ENCODE results near the gene NMT1. TPM values are rescaled to one million over a fixed set of nuclear protein-coding genes. Genes with fewer than 3 reads are reported as not detected.

NMT1 gene
- total RNA-seq: 10 to 100 TPM; 16.1 to 83.8 (median 43.4) TPM

DNA sequence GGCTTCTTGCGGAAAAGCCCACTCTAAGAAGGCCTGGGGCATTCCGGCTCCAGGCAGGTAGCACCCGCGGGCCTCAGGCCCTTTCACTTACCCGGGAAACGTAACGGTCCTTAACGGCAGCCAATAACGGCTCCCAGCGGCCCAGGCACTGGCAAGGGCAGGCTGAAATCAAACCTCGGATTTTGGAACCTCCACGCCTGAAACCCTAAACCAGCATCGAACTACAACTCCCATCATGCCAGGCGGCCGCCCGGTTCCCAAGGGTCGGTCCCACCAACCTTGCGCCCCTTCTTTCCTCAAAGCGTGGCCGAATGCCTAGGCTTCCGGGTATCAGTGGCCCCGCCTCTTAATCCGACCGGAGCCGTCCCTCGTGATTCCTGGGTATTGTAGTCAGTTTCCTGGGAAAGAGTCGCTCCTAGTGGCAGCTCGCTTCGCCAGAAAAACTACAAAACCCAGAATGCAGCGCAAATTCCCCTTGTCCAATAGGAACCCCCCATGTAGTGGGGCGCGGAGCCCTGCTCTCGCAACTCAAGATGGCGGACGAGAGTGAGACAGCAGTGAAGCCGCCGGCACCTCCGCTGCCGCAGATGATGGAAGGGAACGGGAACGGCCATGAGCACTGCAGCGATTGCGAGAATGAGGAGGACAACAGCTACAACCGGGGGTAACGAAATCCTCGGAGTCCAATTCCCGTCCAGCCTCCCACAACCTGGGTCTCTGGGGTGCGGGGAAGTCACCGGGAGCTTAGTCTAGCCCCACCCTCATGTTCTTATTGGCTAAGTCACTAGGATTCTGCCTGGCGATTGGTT is at the start of gene NMT1:
Gene NMT1, plus strand, starts transcription at position 521 of the 809 bp plus-strand sequence. Its CDS starts 13 bp downstream, at position 534.
- Histone ChIP-seq H3K27me3 (no peaks in the 10 kb centered on the region), H3K36me3 (no peaks in the 10 kb centered on the region), H3K9me3 (no peaks in the 10 kb centered on the region), H3K27ac (peak within 1 kb of the TSS; percentile 88 to 96 (median 92)), H3K4me1 (peaks cover 27 to 56% (median 50%) of the 10 kb centered on the region in 4 donors), H3K4me3 (peak within 1 kb of the TSS; percentile 62 to 93 (median 82))
- TF ChIP-seq EP300 (IDR thresholded peaks at IDR 0.05; ENCODE audit: low read depth) (no peak), POLR2AphosphoS5 (IDR thresholded peaks at IDR 0.05) (peak; percentile 85 to 94 (median 91)), POLR2A (IDR thresholded peaks at IDR 0.05) (peak; percentile 82)
- TF ChIP-seq, protein P1, sequence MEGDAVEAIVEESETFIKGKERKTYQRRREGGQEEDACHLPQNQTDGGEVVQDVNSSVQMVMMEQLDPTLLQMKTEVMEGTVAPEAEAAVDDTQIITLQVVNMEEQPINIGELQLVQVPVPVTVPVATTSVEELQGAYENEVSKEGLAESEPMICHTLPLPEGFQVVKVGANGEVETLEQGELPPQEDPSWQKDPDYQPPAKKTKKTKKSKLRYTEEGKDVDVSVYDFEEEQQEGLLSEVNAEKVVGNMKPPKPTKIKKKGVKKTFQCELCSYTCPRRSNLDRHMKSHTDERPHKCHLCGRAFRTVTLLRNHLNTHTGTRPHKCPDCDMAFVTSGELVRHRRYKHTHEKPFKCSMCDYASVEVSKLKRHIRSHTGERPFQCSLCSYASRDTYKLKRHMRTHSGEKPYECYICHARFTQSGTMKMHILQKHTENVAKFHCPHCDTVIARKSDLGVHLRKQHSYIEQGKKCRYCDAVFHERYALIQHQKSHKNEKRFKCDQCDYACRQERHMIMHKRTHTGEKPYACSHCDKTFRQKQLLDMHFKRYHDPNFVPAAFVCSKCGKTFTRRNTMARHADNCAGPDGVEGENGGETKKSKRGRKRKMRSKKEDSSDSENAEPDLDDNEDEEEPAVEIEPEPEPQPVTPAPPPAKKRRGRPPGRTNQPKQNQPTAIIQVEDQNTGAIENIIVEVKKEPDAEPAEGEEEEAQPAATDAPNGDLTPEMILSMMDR (IDR thresholded peaks at IDR 0.05): no peak
- peak; percentile 97 for DNase-seq
- WGBS, 2 donors (ENCODE audit: low coverage in 1 of 2): 0% methylated on average over 28 of the region's 50 CpGs; no CpG with 5 or more reads in 1 of the 2 donors
- intact Hi-C loops (cut with DNase I; ENCODE audit: low total_unique reads) (no loop called here), in situ Hi-C loops (cut with MboI; ENCODE audit: low pct_ligation_motif_present in 1 of 4, low pct_unique_long_range_greater_than_20kb in 1 of 4, low sequenced_read_pairs in 3 of 4) (no loop called here)

DNA sequence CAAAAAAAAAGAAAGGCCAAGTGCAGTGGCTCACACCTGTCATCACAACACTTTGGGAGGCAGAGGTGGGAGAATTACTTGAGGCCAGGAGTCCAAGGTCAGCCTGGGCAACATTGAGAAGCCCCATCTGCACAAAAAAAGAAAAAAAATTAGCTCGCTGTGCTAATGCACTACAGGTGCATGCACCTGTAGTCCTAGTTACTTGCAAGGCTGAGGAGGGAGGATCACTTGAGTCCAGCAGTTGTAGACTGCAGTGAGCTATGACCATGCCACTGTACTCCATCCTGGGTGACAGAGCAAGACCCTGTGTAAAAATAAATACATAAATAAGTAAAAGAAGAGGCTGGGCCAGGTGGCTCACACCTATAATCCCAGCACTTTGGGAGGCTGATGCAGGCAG is 49.4 kb upstream of the NMT1 start:
- Histone ChIP-seq H3K27ac (no peak overlapping the region), H3K4me3 (no peak overlapping the region), H3K9me3 (no peaks in the 10 kb centered on the region), H3K4me1 (peaks cover 0 to 12% (median 5%) of the 10 kb centered on the region in 4 donors), H3K27me3 (no peaks in the 10 kb centered on the region), H3K36me3 (no peaks in the 10 kb centered on the region)
- DNase-seq: no peak
- in situ Hi-C loops (cut with MboI; ENCODE audit: low pct_ligation_motif_present in 1 of 4, low pct_unique_long_range_greater_than_20kb in 1 of 4, low sequenced_read_pairs in 3 of 4) (loop anchor here in 1 of 4 donors (5.0 kb wide), 1 partner anchor 84 kb away; no protein-coding TSS in a partner anchor), intact Hi-C loops (cut with DNase I; ENCODE audit: low total_unique reads) (no loop called here)
- TF ChIP-seq EP300 (IDR thresholded peaks at IDR 0.05; ENCODE audit: low read depth) (no peak), POLR2AphosphoS5 (IDR thresholded peaks at IDR 0.05) (no peak), POLR2A (IDR thresholded peaks at IDR 0.05) (no peak)
- TF ChIP-seq, protein P1 (IDR thresholded peaks at IDR 0.05): no peak
- 75 to 86% methylated on average over 1 of the region's 1 CpG for WGBS, 2 donors (ENCODE audit: low coverage in 1 of 2)

- intact Hi-C loops (cut with DNase I; ENCODE audit: low total_unique reads) (no loop called here), in situ Hi-C loops (cut with MboI; ENCODE audit: low pct_ligation_motif_present in 1 of 4, low pct_unique_long_range_greater_than_20kb in 1 of 4, low sequenced_read_pairs in 3 of 4) (loop anchor here in 1 of 4 donors (5.0 kb wide), 1 partner anchor 86 kb away; no protein-coding TSS in a partner anchor)
- DNase-seq: no peak
- H3K36me3 ChIP-seq: no peaks in the 10 kb centered on the region
- no peaks in the 10 kb centered on the region for H3K27me3 ChIP-seq
- H3K4me1 ChIP-seq: peaks cover 0 to 15% (median 5%) of the 10 kb centered on the region in 4 donors
- peak overlapping the region; percentile 8 to 37 (median 30) for H3K27ac ChIP-seq
- H3K9me3 ChIP-seq: no peaks in the 10 kb centered on the region
- TF ChIP-seq EP300 (IDR thresholded peaks at IDR 0.05; ENCODE audit: low read depth): no peak
- no peak for TF ChIP-seq POLR2A (IDR thresholded peaks at IDR 0.05)
- no peak for TF ChIP-seq POLR2AphosphoS5 (IDR thresholded peaks at IDR 0.05)
- TF ChIP-seq, protein P1 (IDR thresholded peaks at IDR 0.05): no peak
- WGBS, 2 donors (ENCODE audit: low coverage in 1 of 2): 72% methylated on average over 17 of the region's 17 CpGs; no CpG with 5 or more reads in 1 of the 2 donors
- no peak overlapping the region for H3K4me3 ChIP-seq
These were observed 47.8 kb upstream of the NMT1 start for GRCh38 chr17:45013021-45013997.
